Bronchus fibroblast of lung (primary cell): ENCODE results near the gene BEX5. TPM values are rescaled to one million over a fixed set of nuclear protein-coding genes. Genes with fewer than 3 reads are reported as not detected.

Experiments used
- total RNA-seq: library from RNA; depleted of rRNA; stranded (reverse); fragments of >200 nt; gene quantifications from 2 replicates; pipeline ENCODE4 v1.2.3, GENCODE V29; 2015

Gene BEX5
- total RNA-seq, result not detected in 2 replicates

GRCh38 chrX:102155806-102156179 is at the start of gene BEX5:
Gene BEX5, minus strand, starts transcription at chrX:102155977. Its CDS starts 1,712 bp downstream, at chrX:102154265.

GRCh38 chrX:102142274-102142673 is 13.5 kb downstream of the BEX5 start, which contains the start of gene TCEAL6:
Gene TCEAL6, minus strand, starts transcription at chrX:102142481.

GRCh38 chrX:102125436-102125835 is 30.3 kb downstream of the BEX5 start, which contains the start of gene TCEAL2:
Gene TCEAL2, plus strand, starts transcription at chrX:102125679. Its CDS starts 1,152 bp downstream, at chrX:102126831.

Other genes starting within 250 kb of the BEX5 start
- 0.15 TPM in 1 of 2 replicates, not detected in the other for gene ZMAT1, start 223.9 kb downstream of the BEX5 start, total RNA-seq
- gene TCEAL2, start 30.3 kb downstream of the BEX5 start, total RNA-seq, result not detected in 2 replicates
- gene TCEAL6, start 13.5 kb downstream of the BEX5 start, total RNA-seq, result not detected in 2 replicates
- not detected in 2 replicates for gene TCP11X1, start 59.3 kb upstream of the BEX5 start, total RNA-seq
- not detected in 2 replicates for gene NXF2, start 91.2 kb upstream of the BEX5 start, total RNA-seq